Cerebellar nuclear complex (tissue), 1 donor: ENCODE data around the gene ZNF534.
"Not testable (repeated sequence)": the region's sequence is repeated elsewhere in the genome, so short reads cannot be mapped to it uniquely, and the experiment has no call there.

Experiments used
- DNase-seq, 2 experiments: peaks; one replicate each; lab custom pipeline; 2025; lab: John Stamatoyannopoulos, UW

Gene ZNF534

DNA sequence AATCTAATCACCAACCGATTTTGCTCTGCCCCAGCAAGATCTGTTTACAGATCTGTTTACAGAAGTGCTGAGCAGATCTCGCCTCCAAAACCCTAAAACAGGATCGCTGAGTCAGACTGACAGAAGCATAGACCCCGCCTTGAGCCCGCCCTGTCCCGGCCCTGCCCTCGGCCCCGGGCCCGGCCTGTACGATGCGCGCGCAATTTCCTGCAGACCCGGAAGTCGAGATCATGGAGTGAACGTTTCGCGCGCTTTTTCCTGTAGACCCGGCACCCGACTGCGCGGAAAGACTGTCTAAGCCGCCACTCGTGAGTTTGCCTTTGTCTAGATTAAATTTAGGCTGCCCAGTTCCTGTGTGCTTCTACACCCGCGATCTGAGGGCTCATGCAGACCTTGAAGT lies at the start of gene ZNF534:
ZNF534 (plus strand) TSS at position 212 of the 400 bp plus-strand sequence. CDS start 2,327 bp downstream, outside the sequence.
- DNase-seq: no peak

DNA sequence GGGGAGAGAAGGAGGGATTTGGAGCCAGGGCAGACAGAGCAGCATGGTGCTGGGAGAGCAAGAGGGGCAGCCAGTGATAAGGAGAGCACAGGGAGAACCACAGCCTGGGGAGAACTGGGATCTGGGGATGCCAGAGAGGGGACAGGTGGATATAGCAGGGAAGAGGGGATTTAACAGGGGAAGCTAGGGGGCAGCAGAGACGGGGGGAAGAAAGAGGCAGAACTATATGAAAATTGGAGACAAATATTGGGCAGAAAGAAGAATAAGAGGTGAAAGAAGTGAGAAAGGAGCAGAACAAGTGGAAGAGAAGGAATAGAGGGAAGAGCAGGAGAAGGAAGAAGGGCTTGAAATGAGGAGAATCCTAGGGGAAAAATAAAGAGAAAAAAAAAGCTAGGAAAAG lies 37.8 kb upstream of the ZNF534 start:
- no peak for DNase-seq

GRCh38 chr19:52397310-52398080 lies 31.5 kb upstream of the ZNF534 start, which contains the start of gene ZNF528:
TSS of gene ZNF528 (plus strand) at chr19:52397849. CDS start at chr19:52402014, 4,165 bp downstream.
- peak; percentile 11 to 31 for DNase-seq

DNA sequence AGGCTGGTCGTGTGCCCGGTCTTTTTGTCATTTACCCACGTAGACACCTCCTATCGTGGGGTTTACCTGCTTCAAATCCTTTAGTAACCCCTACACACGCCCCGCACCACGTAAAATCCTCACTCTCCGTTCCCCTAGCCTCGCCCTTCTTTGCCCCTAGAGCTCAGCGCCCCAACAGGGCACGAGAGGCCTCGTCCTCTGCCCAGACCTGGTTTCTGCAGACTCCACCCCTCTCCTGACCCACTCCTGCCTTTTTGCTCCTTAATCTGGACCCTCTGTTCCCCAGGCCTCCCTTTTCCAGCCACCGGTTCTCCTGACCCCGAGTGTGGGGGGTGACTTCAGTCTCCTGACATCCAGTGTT lies 30.9 kb upstream of the ZNF534 start:
- DNase-seq: no peak

- DNase-seq: no peak
Observed at GRCh38 chr19:52410276-52410675, 18.7 kb upstream of the ZNF534 start.

DNA sequence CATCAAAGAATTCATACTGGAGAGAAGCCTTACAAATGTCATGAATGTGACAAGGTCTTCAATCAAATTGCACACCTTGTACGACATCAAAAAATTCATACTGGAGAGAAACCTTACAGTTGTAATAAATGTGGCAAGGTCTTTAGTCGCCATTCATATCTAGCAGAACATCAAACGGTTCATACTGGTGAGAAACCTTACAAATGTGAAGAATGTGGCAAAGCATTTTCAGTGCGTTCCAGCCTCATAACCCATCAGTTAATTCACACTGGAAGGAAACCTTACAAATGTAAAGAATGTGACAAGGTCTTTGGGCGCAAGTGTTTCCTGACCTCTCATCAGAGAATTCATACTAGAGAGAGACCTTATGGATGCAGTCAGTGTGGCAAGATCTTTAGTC lies 13.2 kb upstream of the ZNF534 start:
- DNase-seq: no peak

- DNase-seq: no peak
Observed at GRCh38 chr19:52442179-52442578, 13.2 kb downstream of the ZNF534 start.

- DNase-seq: no peak
Observed at GRCh38 chr19:52444506-52444905, 15.6 kb downstream of the ZNF534 start.

GRCh38 chr19:52451241-52451640 lies 22.3 kb downstream of the ZNF534 start:
- no peak for DNase-seq

GRCh38 chr19:52453324-52454094 lies 24.6 kb downstream of the ZNF534 start, which contains the start of gene ZNF578:
TSS of gene ZNF578 (plus strand) at chr19:52453553. CDS start at chr19:52501846, 48,293 bp downstream.
- DNase-seq: peak in 1 of 2 experiments; percentile 25

GRCh38 chr19:52464798-52465470 lies 36.0 kb downstream of the ZNF534 start:
- DNase-seq: no peak

GRCh38 chr19:52473655-52474350 lies 44.9 kb downstream of the ZNF534 start:
- DNase-seq: no peak

DNA sequence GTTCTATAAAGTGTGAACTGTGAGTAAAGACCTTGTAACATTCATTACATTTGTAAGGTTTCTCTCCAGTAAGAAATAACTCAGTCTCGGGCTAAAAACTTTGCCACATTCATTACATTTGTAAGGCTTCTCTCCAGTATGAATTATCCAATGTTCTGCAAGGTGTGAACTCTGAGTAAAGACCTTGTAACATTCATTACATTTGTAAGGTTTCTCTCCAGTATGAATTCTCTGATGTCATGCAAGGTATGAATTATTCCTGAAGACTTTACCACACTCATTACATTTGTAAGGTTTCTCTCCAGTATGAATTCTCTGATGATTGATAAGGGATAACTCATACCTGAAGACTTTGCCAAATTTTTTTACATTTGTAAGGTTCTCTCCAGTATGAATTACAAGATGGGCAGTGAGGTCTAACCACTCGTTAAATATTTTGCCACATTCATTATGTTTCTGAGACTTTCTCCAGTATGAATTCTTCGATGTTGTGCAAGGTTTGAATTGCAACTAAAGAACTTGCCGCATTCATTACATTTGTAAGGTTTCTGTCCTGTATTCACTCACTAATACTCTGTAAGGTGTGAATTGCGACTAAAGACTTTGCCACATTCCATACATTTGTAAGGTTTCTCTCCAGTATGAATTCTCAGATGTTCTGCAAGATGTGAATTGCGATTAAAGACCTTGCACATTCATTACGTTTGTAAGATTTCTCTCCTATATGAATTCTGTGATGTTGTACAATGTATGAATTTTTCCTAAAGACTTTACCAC lies 45.6 kb downstream of the ZNF534 start:
- DNase-seq: no peak

DNA sequence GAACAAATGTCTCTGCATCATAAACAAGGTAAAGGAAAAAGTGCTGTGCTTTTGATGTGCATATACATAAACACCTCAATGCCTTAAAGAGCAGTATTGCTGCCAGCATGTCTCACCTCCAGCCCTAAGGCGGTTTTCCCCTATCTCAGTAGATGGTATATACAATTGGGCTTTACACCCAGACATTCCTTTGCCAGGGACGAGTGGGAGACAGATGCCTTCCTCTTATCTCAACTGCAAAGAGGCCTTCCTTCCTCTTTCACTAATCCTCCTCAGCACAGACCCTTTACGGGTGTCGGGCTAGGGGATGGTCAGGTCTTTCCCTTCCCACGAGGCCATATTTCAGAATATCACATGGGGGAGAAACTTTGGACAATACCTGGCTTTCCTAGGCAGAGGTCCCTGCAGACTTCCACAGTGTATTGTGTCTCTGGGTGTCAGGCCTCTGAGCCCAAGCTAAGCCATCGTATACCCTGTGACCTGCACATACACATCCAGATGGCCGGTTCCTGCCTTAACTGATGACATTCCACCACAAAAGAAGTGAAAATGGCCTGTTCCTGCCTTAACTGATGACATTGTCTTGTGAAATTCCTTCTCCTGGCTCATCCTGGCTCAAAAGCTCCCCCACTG lies 55.3 kb downstream of the ZNF534 start:
- not testable (repeated sequence) for DNase-seq

- not testable (repeated sequence) for DNase-seq
Observed at GRCh38 chr19:52485064-52485463, 56.1 kb downstream of the ZNF534 start.

DNA sequence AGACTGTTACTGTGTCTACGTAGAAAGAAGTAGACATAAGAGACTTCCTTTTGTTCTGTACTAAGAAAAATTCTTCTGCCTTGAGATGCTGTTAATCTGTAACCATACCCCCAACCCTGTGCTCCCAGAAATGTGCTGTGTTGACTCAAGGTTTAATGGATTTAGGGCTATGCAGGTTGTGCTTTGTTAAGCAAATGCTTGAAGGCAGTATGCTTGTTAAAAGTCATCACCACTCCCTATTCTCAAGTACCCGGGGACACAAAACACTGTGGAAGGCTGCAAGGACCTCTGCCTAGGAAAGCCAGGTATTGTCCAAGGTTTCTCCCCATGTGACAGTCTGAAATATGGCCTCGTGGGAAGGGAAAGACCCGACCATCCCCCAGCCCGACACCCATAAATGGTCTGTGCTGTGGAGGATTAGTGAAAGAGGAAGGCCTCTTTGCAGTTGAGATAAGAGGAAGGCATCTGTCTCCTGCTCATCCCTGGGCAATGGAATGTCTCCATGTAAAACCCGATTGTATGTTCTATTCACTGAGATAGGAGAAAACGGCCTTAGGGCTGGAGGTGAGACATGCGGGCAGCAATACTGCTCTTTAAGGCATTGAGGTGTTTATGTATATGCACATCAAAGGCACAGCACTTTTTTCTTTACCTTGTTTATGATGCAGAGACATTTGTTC lies 56.8 kb downstream of the ZNF534 start:
- DNase-seq: not testable (repeated sequence)

- no peak for DNase-seq
Observed at GRCh38 chr19:52492201-52492993, 63.4 kb downstream of the ZNF534 start.

DNA sequence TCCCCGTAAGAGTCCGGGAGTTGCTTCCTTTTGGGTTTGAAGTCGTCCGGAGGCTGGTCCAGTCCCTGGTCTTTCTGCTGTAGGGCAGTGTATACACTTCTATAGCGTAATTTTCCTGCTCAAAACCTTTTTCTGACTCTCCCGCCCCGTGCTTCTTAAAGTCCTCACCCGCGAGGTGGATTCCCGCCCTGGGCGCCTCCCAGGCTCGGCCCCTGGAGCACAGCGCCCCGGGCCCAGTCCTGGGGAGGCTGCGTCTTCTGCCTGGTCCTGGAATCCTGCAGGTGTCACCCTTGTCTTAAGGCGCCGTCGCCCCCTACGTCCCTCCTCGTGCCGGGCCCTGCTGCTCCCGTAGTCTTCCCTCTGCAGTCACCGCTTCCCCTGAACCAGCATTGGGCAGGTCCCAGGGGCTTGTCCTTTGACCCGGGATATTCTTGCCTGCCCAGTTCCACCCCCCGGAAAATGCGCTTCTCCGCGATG lies 64.1 kb downstream of the ZNF534 start:
- DNase-seq: no peak

DNA sequence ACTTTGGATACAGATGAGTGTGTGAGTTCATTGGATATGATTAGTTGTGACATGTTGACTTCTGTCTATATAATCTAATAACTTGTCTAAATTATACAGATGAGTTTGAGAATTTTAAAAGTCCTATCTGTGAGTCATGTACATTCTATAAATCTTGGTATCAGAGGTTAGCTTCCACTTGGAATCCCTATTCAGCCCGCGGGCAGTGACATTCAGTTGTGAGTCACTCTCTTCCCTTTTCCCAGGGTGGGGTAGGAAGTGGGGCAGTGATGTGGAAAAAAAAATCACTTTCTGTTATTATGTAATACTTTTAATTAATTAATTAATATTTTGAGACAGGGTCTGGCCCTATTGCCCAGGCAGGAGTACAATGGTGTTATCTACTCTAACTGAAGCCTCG lies 65.6 kb downstream of the ZNF534 start:
- DNase-seq: no peak
